Left renal cortex interstitium (tissue), 4 donors: ENCODE data around the gene SORL1. TPM values are rescaled to one million over a fixed set of nuclear protein-coding genes. Genes with fewer than 3 reads are reported as not detected.

Experiments
- DNase-seq, 4 donors: peaks; one replicate each; pipeline ENCODE4 v3.0.0-alpha.2; 2013; ENCODE audit warnings: low read depth in 4 of 4, low spot score in 2 of 4, missing footprints in 1 of 4
- polyA plus RNA-seq, 4 donors: library from polyadenylated mRNA; unstranded; fragments of 120-200 nt; gene quantifications; one replicate each; pipeline ENCODE4 v1.2.1, GENCODE V29; 2013; ENCODE audit not compliant: insufficient read length in 4 of 4

Gene SORL1
- polyA plus RNA-seq, 4 donors, result 28.7 to 57.9 (median 35.7) TPM

DNA sequence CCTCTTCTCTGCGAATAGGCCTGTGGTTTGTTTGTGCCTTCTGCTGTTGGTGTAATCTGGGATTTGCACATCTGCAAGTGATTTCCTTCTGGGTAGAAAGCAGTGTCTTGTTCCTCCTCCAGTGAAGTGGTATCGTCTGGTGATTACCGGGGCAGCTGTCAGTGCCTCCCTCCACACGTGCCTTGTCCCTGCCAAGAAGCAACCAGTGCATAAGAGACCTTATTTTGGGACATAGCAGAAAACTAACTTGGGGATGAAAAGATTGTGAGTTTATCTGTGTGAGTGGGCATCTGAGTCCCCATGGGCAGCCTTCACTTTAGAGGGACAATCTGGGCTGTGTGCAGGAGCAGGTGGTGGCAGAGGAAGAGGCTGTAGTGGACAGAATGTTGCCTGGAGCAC, 72.1 kb downstream of the SORL1 start:
- no peak for DNase-seq

DNA sequence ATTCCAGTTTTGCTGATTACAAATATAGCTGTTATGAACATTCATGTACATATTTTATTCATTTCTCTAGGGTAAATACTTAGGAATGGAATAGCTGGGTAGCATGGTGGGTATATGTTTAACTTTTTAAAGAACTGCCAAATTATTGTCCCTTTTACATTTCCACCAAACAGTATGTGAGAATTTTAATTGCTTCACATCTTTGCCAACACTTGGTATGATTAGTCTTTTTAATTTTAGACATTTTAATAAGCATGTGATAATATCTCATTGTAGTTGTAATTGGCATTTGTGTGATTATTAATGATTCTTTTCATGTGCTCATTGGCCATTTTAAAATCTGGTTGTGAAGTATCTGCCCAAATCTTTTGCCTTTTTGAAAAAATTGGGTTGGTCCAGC, 73.3 kb downstream of the SORL1 start:
- DNase-seq, result no peak

DNA sequence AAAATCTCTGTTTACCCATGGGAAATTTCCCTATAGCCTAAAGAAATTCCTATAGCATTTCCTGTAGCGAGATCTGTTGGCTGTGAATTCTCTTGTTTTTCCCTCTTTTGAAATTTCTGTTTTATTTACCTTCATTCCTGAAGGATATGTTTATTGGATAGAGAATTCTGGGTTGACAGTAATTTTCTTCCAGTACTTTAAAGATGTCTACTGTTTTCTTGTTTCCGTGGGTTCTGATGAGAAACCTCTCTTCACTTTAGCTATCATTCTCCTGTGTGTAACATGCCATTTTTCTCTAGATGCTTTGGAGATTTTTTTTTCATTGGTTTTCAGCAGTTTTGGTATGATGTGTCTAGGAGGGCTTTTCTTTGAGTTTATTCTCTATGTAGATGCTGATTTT, 78.1 kb downstream of the SORL1 start:
- no peak for DNase-seq

DNA sequence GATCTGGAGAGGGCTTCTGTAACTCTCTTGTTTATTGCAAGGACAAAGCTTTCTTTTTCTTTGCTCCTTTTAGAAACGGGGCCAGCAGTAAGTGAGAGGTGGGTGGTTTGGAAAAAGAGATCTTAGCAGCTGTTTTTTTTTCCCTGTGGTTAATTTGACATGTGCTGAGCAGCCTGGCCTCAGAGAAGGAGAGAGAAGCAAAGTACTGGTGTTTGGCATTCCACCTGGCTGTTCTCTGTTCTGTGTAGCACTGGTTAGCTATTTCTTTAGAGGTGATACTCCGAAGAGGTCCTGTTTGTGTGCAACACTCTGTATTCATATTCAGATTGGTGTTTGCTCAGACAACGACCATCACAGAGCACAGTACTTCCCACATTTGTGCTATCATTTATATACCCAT, 81.5 kb downstream of the SORL1 start:
- DNase-seq, result no peak

DNA sequence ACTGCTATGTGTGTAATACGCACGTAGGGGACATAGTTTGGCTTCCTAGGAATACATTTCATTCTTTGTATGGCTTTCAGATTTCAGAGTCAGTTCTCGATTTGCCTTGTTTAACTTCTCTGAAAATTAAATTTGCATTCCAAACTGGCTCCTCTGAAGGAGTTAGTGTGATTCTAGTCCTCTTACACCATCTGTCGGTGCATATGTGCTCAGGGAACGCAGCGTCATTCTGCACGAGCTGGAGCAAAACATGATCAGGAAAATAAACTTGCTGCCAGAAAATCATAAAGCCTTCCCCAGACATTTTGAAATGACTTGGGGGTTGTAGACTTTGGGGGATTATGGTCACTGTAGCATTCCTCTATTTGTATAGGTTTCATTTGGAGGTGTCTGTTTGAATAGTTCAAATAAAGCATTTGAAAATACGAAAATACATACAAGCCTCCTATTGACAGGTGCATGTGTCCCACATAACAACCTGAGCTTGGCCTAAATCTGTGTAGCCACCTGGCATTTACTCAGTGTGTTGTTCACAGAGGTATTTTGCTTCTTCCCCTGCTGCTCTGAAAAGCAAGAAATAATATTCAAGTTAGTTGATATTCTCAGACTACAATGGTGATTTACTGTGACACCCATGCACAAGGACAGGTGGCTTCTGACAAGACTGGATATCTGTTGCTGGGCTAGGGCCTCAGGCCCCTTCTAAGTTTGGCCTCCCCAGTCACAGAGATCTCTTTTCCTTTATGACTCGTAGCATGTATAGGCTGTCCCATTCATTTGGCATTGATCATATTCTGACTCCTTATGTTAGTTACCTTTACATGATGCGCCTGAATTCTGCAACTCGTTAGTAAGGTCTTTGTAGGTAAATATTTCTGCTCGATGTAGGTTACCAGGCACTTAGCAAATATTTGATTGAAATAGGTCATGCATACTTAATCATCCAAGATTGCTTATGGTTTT, 82.3 kb downstream of the SORL1 start:
- DNase-seq, result no peak

DNA sequence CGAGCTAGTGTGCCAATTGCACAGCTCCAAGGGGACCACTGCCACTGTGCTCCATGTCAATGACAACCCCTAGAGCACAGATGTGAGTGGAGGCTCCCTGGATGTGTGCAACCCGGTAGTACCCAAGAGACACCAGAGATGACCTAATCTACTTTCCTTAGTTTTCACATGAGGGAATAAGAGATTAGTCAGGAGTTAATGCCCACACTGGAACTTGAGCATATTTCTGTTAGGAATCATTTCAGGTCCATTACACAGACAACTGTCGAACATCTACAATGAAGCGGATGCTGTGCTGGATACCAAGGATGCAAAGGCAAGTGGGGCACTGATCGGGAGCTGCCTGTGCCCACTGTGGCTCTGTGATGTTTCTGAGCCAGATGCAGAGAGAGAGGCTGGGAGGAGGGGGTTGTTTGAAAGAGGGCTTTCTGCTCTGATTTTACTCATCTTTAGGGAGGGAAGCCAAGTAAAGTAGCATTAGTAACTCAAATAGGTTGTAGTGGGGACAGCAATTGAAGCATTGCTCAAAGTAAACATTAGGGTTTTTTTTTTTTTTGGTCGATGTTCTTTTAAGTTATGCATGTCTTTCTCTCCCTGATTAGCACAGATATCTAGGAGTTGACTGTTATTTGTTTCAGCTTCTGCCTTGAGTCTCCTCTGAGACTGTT, 83.1 kb downstream of the SORL1 start:
- no peak for DNase-seq

DNA sequence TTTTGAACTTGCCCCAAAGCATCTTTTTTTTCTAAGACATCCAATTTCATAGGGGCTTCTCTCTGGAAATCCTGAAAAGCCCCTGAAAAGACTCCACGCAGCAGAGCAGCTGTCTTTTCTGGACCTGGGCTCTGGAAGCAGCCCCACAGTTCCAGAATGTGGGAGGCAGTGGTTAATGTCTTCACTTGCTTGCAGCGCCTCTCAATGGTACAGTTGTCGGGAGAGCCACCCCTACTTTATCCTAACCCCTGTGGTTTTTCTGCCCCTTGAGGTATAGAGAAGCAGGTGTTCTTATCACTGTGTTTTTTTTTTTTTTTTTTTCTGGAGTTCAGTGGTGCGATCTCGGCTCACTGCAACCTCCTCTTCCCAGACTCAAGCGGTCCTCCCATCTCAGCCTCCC, 84.0 kb downstream of the SORL1 start:
- DNase-seq, result no peak

DNA sequence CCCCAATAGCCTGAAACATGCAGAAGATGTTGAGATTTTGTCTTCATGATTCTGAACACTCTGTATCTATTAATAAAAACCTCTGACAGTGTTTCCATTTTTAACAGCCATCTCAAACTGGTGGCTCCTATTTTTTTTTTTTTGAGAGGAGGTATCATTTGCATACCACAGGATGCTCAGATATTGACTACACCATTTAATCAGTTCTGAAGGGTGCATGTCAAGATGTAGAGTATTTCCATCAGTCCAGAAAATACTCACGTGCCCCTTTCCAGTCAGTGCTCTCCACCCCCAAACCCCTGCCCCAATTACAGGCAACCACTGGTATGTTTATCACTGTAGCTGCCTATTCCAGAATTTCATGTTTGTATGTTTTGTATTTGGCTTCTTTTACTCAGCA, 85.9 kb downstream of the SORL1 start:
- DNase-seq, result no peak

DNA sequence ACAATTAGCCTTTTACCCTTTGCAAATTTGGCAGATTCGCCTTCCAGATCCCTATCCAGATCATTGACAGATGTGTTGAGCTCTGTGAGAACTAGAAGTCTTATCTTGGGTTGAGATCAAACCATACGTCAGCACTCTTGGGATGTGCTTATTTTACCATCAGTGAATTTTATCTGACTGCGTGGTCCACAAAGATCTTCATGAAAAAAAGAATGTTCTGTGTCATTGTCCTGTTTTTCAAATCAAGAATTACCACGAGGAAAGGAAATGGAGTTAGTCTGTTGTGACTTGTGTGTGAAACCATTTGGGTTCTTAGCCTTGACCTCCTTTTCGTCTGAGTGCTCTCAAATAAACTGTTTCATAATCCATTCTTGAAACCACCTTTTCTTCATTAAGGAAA, 86.9 kb downstream of the SORL1 start:
- DNase-seq, result no peak

DNA sequence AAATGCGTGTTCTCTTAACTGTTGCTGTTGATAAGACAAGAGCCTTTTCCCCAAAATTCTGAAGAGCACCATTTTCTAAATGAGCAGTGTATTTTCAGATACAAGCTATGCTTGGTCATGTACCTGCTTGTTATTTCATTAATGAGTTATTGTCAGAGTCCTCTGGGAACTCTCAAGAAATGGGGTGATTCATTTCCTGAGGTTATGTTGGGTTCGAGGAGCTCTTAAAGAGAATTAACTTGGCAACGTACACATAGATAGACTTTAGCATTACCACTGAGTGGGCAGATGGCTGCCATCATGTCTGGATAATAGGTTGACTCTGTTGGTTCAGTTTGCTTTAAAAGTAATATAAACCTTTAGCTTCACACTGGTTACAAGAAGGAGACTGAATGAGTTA, 88.5 kb downstream of the SORL1 start:
- DNase-seq, result no peak

DNA sequence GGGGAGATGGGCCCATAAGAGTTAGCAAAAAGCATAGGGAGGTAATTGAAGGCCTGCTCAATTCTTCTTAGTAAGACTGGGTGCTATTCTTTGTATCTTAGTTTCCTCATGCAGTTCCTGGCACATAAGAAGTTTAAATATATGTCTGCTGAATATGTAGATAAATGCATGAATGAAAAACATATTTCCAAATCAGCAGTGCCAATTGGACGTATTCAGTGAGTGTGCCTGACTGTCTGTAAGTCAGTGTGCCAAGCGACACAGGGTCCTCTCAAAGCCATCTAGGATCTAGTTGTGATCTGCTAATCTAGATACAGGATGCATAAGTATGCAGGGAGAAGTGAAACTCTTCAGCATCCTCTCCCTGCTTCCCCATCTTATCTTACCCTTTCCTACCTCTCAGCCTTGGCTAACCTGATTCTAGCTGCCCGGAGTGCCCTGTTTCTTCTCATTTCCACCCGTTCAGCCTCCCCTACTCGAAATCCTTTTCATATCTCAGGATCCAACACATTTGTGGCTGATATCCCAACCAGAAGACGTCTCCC, 91.8 kb downstream of the SORL1 start:
- no peak for DNase-seq

DNA sequence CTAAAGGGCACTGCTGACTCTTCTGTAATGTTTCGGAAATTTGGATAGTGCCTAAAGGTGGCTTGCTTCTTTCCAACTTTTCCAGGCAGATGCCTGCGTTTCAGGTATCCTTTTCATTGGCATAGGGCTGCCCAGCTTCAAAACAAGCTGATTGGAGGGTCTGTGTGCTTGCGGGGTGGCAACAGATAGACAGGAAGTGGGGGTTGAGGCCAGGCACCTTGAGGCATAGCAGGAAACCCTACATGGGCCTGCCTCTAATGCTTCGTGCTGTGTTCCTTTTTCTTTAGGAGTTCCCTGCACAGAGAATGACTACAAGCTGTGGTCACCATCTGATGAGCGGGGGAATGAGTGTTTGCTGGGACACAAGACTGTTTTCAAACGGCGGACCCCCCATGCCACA, 92.8 kb downstream of the SORL1 start:
- DNase-seq, result no peak

DNA sequence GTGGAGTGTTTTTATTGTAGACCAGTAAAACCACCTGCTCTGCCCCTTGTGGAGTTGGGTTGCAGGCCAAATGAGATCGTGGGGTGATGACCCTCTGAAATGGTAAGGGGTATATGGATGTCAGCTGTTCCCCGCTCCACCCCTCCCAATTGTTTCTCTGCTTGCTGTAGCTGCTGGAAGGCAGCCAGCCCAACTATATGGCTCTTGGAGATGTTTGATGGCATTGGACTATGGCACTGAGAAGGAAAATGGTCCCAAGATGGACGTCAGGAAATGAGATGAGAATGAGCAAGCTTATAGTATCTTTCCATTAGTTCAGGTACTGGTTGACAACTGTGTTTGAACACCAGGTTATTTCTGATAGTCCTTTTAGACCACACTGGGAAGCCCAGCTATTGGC, 95.5 kb downstream of the SORL1 start:
- no peak for DNase-seq

DNA sequence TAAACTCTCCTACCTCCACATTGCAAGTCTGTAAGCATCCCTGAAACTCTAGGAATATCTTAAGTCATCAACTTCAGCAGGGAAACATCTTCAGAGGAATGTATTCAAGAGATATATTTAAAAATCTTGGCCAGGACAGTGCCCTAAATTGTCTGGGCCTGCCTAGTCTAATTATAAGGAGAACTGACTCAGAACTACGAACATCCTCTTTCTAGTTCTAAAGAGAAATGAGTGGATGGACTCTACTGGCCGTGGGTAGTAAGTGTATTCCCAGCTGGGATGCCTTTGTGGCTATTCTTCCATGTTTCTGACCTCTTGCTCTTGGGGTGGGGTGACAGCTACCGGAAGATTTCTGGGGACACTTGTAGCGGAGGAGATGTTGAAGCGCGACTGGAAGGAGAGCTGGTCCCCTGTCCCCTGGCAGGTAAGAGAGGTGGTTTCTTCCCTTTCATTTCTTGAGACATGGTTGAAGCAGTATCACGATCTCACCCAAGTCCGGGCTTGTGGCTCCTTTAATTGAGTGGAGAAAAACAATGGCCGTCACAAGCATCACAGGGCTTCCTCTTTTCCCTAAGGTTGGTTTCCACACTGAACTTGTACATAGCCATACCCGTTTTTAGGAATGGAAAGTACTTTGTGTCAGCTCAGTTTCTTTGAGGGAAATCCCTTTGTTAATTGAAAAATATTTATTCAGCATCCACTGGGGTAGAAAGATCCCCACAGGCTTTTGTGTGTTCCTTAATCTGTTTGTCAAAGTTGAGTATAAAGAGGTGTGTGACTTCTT, 98.3 kb downstream of the SORL1 start:
- no peak for DNase-seq

DNA sequence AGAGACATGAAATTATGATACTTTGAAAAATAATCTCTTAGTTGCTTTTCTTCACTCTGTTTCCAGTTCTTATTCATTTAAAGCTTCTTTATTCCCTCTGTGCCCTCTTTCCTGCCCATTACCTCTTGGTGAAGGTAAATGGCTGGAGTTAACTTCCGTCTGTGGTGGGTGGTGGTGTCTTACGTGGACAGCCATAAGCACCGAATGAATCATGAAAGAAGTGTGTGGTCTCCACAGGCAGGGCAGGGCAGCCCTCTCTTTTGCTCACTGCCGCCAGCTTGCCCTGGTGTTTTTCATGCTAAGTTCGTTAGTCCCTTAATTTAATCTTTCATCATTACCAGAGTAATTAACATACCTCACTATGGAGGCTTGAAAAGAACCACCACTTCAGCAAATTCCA, 99.3 kb downstream of the SORL1 start:
- no peak for DNase-seq

DNA sequence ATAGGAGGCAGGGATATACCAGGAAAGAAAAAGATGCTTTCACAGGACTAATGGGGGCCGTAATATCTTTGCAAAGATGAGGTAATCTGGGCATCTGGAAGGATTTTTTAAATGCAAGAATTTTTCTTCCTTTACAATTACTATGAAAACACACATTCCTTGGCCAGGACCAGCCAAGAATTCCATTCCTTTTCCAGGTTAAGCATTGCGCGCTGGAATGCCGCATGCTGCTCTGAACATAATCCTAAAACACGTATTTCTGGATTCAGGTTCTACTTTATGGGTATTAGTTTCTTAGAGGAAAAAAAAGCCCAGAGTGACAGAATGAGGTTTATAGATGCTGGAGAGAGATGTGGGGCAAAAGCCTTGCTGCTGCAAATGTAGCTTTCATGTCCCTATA, 100.0 kb downstream of the SORL1 start:
- DNase-seq, result no peak

DNA sequence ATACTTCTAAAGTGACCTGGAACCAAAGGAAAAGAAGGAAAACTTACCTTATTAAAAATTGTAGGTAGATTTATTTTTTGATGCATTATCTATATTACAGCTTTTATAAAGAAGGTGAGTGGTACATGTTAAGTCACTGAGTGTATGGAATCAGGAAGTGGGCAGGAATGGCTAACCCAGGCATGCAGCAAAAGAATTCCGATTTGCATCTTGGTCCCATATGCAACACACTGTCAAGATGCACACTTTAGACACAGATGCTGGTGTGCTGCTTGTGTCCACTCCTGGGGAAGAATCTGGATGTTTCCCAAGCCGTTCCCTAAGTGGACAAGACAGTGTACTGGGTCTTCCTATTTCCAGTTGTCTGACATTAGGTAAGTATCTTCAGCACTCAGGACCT, 100.5 kb downstream of the SORL1 start:
- DNase-seq, result no peak

DNA sequence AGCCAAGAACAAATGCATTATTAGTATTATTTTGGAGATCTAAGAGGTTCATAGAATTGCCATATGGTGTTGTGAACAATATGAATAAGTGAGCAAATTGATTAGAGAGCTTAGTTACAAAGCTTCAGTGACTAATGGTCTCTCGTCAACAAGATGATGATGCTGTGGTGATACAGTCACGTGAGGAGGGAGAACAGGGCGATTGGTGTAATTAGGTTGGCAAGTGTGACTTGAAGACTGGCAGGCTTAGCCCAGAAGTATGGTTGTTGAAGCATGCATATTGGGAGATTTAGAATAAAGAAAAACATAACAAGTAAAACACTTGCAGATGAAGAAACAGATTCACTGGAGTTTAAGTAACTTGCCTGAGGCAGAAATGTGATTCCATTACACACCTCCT, 101.3 kb downstream of the SORL1 start:
- no peak for DNase-seq

DNA sequence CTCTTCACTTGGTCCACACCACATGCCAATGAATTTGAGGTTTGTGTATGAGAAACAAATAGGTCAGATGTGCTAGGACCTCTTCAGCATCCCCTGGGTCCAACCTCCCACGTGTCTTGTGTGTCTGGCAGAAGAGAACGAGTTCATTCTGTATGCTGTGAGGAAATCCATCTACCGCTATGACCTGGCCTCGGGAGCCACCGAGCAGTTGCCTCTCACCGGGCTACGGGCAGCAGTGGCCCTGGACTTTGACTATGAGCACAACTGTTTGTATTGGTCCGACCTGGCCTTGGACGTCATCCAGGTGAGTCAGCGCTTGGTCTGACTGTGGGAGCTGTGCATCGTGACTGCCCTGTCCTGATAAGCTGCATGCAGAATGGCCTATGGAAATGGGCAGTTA, 101.7 kb downstream of the SORL1 start:
- no peak for DNase-seq

DNA sequence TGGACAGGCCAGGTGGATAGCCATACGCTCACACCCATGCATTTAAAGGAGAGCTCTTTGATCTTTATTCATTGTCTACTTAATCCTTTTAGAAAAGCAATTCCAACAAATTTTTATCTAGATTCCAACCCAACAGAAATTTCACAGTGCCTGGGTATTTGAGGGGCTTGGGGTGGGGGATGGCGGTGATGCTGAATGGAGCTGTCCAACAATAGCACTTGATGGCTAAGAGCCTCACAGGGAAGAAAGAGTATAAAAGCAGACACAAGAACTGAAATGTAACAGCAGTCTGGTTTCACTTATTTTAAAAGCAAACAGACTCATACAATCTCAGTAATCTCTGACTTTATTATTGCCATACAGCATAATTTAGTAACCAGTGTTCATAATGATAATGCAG, 102.4 kb downstream of the SORL1 start:
- no peak for DNase-seq

DNA sequence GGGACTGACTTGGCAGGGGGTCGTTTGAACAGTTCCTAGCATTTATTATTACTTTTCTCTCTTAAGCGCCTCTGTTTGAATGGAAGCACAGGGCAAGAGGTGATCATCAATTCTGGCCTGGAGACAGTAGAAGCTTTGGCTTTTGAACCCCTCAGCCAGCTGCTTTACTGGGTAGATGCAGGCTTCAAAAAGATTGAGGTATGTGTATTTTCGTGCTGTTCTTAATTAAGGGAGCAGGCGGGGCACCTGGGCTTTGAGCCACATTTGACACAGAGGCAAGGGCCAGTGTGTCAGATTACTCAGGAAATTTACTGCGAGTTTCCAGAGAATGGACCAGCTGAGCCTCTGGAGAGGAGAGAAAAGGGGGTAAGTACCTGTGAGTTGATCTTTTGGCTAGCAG, 103.0 kb downstream of the SORL1 start:
- no peak for DNase-seq
